GM18508 (cell line): ENCODE data around the gene C6orf163.
"Not testable (repeated sequence)": the region's sequence is repeated elsewhere in the genome, so short reads cannot be mapped to it uniquely, and the experiment has no call there.

Experiments used
- ATAC-seq: cut with Tn5 transposase; IDR thresholded peaks from one replicate; pipeline ENCODE4 v1.9.1; 2021; ENCODE audit warnings: moderate number of reproducible peaks; ENCODE audit not compliant: insufficient read depth, unreplicated experiment

Gene C6orf163

DNA sequence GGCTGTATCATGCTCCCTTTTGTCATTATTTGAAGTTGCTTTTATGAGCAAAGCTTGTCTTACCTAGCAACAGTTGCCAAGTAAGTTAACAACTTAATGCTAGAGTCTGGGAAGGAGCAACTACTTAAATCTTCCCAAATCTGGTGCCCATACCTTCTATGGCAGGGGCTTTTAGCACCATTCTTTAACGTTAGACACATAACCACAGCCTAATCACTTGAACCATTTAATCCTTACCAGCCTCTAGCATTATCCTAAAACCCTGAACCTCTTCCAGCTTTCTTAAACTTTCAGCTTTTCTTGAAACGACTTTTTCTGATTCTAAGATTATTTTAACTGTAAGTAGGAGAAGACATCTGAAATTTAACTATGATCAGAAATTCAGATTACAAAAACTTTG is at the start of gene C6orf163:
Gene C6orf163, plus strand, starts transcription at position 83 of the 400 bp plus-strand sequence. Its CDS starts 287 bp downstream, at position 370.
- ATAC-seq = no peak

- no peak for ATAC-seq
Measured at GRCh38 chr6:87297119-87297518, 47.5 kb upstream of the C6orf163 start.

DNA sequence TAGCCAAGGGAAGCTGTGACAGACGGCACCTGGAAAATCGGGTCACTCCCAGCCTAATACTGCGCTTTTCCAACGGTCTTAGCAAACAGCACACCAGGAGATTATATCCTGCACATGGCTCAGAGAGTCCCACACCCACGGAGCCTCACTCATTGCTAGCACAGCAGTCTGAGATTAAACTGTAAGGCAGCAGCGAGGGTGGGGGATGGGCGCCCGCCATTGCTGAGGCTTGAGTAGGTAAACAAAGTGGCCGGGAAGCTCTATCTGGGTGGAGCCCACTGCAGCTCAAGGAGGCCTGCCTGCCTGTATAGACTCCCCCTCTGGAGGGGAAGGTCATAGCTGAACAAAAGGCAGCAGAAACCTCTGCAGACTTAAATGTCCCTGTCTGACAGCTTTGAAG is 43.3 kb upstream of the C6orf163 start:
- ATAC-seq = not testable (repeated sequence)

- no peak for ATAC-seq
Measured at GRCh38 chr6:87308970-87309369, 35.6 kb upstream of the C6orf163 start.

DNA sequence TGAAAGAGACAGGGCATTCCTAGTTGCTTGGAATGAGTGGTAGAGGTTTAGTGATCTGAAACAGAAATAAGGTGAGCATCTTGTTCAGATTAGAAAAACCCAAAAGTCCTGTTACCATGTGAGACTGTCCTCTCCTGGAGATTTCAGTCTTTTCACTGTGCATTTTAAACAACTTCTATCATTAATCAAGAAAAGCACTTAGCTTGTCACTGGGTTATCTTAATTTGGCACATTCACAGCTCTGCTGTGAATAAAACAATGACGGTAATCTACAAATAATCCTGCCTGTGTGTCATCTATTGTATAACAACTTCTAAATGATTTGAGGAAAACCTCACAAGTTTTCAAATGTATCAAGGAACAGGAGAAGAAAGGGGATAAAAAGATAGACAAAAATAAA is 31.8 kb upstream of the C6orf163 start:
- ATAC-seq = no peak

DNA sequence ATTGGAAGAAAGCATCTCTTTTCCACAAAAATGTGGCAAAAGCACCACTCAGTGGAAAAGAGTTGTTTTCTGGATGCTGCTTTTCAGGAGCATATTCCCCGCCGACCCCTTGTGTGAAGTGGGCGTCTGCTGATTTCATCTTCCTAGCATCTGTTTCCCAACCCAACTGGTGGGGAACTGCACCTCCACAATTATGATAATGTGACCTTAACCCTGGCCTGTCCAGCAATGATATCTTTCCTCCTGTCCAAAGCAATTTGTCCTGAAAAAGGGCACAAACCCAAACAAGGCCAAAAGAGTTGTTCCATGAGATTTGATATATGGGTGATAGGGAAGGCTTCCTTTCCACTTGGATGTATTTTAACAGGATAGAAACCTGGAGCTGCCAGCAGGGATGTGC is 29.5 kb upstream of the C6orf163 start:
- ATAC-seq = no peak

DNA sequence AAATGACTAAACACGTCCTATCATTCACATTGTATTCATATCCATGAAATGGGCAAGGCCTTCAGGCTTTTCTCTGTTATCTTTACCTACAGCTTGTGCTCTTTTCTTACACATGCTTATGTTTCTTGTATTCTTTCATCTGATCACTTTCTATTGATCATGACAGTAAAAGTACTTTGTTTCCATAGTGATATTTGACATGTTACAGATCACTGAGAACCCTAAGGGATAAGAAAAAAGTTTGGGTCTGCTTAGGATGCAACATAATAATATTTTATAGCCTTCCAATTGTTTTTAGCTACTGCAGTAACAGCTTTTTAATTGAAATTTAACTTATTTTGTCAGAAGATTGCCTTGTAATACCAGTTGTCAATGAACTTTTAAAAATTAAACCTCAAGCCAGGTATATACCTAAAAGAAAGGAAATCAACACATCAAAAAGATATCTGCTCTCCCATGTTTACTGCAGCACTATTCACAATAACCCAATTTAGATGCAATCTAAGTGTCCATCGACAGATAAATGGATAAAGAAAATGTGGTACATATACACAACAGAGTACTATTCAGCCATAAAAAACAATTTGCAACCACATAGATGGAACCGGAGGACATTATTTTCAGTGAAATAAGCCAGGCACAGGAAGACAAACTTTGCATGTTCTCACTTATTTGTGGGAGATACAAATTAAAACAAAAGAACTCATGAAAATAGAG is 25.2 kb upstream of the C6orf163 start:
- no peak for ATAC-seq

DNA sequence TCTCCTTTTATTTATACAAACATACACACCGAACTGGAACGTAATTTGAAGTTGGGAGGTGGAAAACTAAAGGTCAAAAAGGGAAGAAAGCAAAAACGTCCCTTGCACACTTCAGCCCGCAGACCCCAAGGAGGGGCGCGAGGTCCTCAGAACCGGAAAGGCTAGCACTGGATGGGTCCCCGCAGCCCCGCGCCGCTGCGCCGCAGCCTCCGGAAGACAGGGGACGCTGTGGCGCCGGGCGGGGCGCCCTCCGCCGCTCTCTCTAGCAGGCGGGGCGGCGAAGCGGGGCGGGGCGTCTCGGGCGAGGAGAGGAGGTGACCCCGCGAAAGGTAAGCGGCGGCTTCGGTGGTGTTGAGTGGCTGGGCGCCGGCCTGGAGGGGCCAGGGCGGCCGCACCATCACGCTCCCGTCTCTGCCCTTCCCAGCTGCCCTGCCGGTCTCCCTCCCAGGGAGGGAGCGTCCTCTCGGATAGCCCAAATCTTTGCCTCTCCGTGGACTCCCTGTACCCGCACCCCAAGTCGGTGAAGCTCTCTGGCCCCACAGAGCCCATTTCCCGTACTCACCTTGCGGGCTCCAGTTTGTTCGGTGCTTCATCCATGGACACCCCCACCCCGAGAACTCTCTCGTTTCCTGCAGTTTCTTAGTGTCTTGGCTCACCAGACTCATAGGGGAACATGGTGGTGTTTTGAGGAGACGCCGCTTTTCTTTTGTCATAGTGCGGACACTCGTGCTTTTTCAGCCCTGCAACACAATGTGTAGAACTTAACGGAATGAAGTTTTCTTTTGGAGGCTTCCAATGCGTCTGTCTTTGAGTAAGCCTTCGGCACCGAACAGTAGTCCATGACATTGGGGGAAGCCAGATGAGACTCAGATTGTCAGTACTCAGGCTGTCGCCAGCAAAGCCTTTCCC is 22.1 kb upstream of the C6orf163 start, which contains the start of gene SMIM8:
Gene SMIM8, plus strand, starts transcription at position 285 of the 909 bp plus-strand sequence. CDS start 14,444 bp downstream, outside the sequence.
- peak; percentile 86 for ATAC-seq

DNA sequence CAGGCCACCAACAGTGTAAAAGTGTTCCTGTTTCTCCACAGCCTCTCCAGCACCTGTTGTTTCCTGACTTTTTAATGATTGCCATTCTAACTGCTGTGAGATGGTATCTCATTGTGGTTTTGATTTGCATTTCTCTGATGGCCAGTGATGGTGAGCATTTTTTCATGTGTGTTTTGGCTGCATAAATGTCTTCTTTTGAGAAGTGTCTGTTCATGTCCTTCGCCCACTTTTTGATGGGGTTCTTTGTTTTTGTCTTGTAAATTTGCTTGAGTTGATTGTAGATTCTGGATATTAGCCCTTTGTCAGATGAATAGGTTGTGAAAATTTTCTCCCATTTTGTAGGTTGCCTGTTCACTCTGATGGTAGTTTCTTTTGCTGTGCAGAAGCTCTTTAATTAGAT is 20.7 kb upstream of the C6orf163 start:
- not testable (repeated sequence) for ATAC-seq

DNA sequence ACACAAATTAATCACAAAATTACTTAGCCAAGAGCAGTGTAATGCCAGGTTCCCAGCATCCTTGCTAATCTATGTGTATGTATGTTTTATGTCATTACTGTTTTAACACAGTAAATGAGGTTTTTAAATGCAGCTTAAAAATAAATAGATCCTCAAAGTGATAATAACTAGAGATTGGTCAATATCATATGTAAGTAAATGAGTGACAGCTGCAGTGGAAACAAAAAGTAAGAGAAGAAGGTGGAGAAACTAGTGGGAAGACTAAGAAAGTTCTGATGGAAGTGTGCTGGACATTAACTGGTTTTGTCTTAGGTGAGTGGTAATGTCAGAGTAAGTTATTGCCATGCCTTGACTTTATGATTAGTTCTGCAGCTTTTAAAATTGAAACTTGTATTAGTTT is 13.7 kb upstream of the C6orf163 start:
- ATAC-seq = no peak

DNA sequence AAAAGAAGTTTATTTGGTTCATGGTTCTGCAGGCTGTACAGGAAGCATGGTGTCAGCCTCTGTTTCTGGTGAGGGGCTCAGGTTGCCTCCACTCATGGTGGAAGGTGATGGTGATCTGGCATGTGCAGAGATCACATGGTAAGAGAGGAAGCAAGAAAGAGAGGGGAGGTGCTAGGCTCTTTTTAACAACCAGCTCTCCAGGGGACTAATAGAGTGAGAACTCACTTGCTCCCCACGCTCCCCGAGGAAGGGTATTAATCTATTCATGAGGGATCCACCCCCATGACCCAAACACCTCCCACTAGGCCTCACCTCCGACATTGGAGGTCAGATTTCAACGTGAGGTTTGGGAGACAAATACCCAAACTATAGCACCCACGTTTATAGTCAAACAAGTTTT is 11.6 kb upstream of the C6orf163 start:
- no peak for ATAC-seq

GRCh38 chr6:87333591-87334181 is 10.9 kb upstream of the C6orf163 start:
- no peak for ATAC-seq

- no peak for ATAC-seq
Measured at GRCh38 chr6:87334683-87335082, 9.9 kb upstream of the C6orf163 start.

- ATAC-seq = no peak
Measured at GRCh38 chr6:87336367-87336766, 8.2 kb upstream of the C6orf163 start.

DNA sequence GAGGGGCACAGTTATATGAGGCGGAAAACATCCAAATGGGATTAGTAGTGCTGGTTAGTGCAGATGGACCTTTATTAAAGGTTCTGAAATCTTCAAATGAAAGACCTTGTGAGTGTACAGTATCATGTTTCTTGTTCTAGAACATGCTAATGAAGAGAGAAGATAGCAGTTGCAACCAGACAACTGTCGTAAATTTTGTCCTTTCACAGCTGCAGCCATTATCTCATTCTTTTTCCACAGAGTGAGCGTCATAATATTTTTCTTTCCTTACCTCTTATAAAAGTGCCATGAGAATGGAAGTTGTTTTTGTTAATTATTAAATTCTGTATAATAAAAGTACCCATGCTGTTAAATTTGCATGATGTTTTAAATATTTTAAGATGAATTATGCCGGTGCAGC is 4.4 kb upstream of the C6orf163 start:
- no peak for ATAC-seq

DNA sequence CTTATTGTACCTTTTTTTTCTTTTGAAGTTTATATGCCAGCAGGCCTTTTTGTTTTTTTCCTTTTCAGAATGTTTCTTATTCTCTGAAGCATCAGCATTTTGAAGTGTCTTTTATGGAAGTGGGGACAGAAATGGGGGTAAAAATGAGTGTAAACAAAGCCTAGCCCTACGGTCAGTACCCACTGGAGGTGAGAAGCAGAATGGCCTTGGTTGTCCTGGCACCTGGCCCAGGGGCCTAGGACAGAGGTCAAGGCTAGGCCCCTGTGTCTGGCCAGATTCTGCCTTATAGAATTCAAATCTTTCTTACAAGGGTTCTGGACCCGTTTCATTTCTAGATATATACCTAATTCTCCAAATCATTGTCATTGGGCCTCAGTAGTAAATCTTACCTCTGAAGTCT is 3.5 kb upstream of the C6orf163 start:
- no peak for ATAC-seq

- ATAC-seq = peak; percentile 95
Measured at GRCh38 chr6:87341899-87342298, 2.7 kb upstream of the C6orf163 start.

- no peak for ATAC-seq
Measured at GRCh38 chr6:87342829-87343228, 1.8 kb upstream of the C6orf163 start.

DNA sequence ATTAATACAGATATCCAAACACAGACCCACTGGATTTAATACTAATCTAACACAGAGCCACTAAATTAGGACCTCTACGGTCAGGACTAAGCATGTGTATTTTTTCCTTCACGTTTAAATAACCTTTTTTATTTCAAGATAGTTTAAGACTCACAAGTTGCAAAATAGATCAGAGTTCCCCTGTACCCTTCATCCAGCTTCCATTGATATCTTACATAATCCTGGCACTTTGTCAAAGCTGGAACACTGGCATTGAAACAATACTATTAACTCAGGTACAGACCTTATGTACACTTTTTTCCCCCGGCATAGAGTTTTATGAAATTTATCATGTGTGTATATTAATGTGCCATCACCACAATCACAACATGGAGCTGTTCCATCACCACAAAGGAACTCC is 2.1 kb downstream of the C6orf163 start:
- no peak for ATAC-seq

DNA sequence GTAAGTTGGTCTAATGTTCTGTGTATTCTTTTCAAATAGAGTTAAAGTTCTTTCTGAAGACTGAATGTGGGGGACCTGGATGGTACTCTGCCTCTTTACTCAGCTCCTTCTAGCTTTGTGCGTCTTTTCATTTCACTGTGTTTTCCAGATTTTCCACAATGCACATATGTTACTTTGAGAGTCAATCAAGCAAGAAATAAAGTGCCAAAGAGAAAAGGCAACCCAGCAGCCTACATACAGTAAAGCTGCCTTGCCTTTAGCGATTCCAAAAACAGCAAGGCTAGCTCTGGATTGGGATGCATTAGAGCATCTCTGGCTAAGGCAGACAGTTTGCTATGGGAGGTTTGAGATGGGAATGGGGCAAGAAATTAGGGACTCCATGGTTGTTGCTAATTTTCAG is 5.3 kb downstream of the C6orf163 start:
- ATAC-seq = no peak

GRCh38 chr6:87350516-87350915 is 5.9 kb downstream of the C6orf163 start:
- no peak for ATAC-seq
